Mucosa of descending colon (tissue), 3 donors: ENCODE measurements around the gene EMP3. TPM values are rescaled to one million over a fixed set of nuclear protein-coding genes. Genes with fewer than 3 reads are reported as not detected.
"Not testable (repeated sequence)": the region's sequence is repeated elsewhere in the genome, so short reads cannot be mapped to it uniquely, and the experiment has no call there.

Experiments
- ATAC-seq: fragments of 200-7000 bp; cut with Tn5 transposase; one replicate; pipeline ENCODE4 v1.9.1; 2020; ENCODE audit warnings: mild to moderate bottlenecking, moderate library complexity
- DNase-seq, 3 donors: peaks; one replicate each; pipeline ENCODE4 v3.0.0-alpha.2; 2020
- H3K36me3 ChIP-seq: fragments of 200-600 bp; one replicate; pipeline ENCODE4 v1.8.0; 2021; ENCODE audit warnings: low read depth, mild to moderate bottlenecking
- H3K4me1 ChIP-seq: fragments of 200-600 bp; one replicate; pipeline ENCODE4 v1.8.0; 2021; ENCODE audit warnings: low read depth, mild to moderate bottlenecking
- H3K4me3 ChIP-seq: fragments of 200-600 bp; one replicate; pipeline ENCODE4 v1.8.0; 2021; ENCODE audit warnings: mild to moderate bottlenecking
- H3K9me3 ChIP-seq: fragments of 200-600 bp; one replicate; pipeline ENCODE4 v1.8.0; 2021; ENCODE audit warnings: mild to moderate bottlenecking
- intact Hi-C, 2 donors: fragments of 100-400 bp; cut with DNase I in 1 of 2; cut with micrococcal nuclease in 1 of 2; formaldehyde crosslinking; loops; one replicate each; pipeline versions ENCODE4 v1.11.0 to v1.11.1; 2022; cut with DNase I, micrococcal nuclease
- total RNA-seq, 3 donors: library from RNA; stranded (reverse); fragmentation: NEBNext Ultra II Directional in 2 of 3; extraction: Animal tissue kit (Norgen Biotek cat#: 25700) in 2 of 3; gene quantifications; one replicate each; pipeline versions ENCODE4 v1.2.1 to v1.2.4, GENCODE V29; 2021 to 2023
- TF ChIP-seq, protein P1 (sequence below): fragments of 200-600 bp; IDR thresholded peaks from one replicate; pipeline ENCODE4 v1.8.0; 2022; ENCODE audit warnings: antibody characterized with exemption, mild to moderate bottlenecking
- donor health status: DM: no; HTN: no; CAD: no; lungs with moderate emphysema.
- donor health status: DM: no; HTN: no; CAD: no.
- donor health status: DM: no; HTN: yes; CAD: no.

Gene EMP3
- total RNA-seq, 3 donors from 2014 or later: 10.3 to 109 (median 36.2) TPM

DNA sequence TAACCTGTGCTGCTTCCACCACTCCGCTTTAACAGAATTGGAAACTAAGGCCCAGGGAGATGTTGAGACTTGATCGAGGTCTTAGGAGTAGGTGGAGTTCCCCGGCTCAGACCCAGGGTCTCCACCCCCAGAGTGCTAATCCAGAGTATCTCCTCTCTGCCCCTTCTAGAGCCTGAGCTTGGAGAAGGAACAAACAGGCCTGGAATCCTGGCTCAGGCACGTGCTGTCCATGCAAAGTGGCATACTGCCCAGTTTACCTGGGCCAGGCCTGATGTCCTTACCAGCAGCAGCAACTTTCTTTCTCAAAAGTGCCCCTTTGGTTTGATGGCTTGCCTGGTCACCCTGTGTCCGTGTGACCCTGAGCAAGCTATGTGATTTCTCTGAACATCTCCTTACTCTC is 42.5 kb downstream of the EMP3 start:
- intact Hi-C loops: no loop called here
- DNase-seq (peak in 1 of 3 donors; percentile 35), ATAC-seq (no peak)
- Histone ChIP-seq H3K4me3 (no peak overlapping the region), H3K36me3 (no peaks in the 10 kb centered on the region), H3K9me3 (no peaks in the 10 kb centered on the region), H3K4me1 (peaks cover 16% of the 10 kb centered on the region)
- TF ChIP-seq, protein P1, sequence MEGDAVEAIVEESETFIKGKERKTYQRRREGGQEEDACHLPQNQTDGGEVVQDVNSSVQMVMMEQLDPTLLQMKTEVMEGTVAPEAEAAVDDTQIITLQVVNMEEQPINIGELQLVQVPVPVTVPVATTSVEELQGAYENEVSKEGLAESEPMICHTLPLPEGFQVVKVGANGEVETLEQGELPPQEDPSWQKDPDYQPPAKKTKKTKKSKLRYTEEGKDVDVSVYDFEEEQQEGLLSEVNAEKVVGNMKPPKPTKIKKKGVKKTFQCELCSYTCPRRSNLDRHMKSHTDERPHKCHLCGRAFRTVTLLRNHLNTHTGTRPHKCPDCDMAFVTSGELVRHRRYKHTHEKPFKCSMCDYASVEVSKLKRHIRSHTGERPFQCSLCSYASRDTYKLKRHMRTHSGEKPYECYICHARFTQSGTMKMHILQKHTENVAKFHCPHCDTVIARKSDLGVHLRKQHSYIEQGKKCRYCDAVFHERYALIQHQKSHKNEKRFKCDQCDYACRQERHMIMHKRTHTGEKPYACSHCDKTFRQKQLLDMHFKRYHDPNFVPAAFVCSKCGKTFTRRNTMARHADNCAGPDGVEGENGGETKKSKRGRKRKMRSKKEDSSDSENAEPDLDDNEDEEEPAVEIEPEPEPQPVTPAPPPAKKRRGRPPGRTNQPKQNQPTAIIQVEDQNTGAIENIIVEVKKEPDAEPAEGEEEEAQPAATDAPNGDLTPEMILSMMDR: no peak

DNA sequence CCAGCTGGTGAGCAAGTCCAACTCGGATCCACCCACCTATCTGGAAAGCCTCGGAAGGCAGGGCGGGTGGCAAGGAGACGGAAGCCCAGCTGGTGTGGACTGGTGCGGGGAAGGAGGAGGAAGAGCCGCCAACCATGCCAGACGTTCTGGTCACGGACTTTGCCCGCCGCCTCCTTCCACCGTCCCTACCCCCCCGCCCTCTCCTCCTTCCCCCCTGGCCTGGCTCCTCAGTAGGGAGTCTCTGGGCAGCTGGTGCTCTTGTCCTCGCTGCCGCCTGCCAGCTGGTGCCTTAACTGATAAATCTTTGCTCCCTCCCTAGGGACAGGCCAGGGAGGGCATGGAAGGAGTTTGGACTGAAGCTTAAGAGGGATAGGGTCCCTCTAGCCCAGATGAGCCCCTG is 43.6 kb downstream of the EMP3 start:
- TF ChIP-seq, protein P1: no peak
- H3K4me1 ChIP-seq: peaks cover 16% of the 10 kb centered on the region
- DNase-seq: peak; percentile 84 to 88 (median 86)
- H3K9me3 ChIP-seq: no peaks in the 10 kb centered on the region
- no peak overlapping the region for H3K4me3 ChIP-seq
- peak; percentile 67 for ATAC-seq
- intact Hi-C loops: no loop called here
- H3K36me3 ChIP-seq: no peaks in the 10 kb centered on the region

DNA sequence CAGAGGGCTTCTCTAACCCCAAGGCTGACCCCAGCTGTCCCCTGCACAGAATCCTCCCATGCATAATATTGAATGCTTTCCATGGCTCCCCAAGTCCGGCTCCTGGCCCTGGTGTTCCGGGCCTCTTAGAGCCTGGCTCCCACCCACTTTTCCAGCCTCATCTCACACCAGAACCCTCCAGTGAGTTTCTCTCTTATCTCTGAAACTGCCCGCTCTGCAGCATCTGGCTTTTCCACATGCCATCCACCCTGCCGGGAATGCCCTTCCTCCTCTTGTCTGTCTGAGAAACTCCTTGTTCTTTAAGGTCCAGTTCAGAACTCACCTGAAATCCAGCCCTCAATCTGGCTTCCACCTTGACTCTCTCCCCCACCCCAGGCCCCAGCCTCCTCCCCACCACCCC is 45.6 kb downstream of the EMP3 start:
- intact Hi-C loops: no loop called here
- Histone ChIP-seq H3K9me3 (no peaks in the 10 kb centered on the region), H3K36me3 (no peaks in the 10 kb centered on the region), H3K4me3 (no peak overlapping the region), H3K4me1 (peaks cover 16% of the 10 kb centered on the region)
- DNase-seq: no peak
- ATAC-seq: no peak
- TF ChIP-seq, protein P1: no peak

DNA sequence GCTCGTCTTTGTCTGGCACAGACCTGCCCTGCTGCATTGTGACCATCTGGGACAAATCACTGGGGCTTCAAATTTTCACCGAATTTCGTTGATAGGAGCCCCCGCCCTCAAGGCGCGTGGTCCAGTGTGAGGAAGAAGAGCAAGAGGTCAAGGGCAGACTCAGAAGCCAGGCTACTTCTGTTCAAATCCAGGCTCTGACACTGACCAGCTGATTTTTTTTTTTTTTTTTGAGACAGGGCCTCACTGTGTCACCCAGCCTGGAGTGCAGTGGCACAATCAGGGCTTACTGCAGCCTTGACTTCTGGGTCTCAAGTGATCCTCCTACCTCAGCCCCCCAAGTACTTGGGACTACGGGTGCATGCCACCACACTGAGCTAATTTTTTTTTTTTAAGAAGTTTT is 46.0 kb downstream of the EMP3 start:
- intact Hi-C loops: no loop called here
- no peak for DNase-seq
- no peaks in the 10 kb centered on the region for H3K9me3 ChIP-seq
- H3K4me3 ChIP-seq: no peak overlapping the region
- H3K4me1 ChIP-seq: peaks cover 16% of the 10 kb centered on the region
- TF ChIP-seq, protein P1: no peak
- no peak for ATAC-seq
- H3K36me3 ChIP-seq: no peaks in the 10 kb centered on the region

DNA sequence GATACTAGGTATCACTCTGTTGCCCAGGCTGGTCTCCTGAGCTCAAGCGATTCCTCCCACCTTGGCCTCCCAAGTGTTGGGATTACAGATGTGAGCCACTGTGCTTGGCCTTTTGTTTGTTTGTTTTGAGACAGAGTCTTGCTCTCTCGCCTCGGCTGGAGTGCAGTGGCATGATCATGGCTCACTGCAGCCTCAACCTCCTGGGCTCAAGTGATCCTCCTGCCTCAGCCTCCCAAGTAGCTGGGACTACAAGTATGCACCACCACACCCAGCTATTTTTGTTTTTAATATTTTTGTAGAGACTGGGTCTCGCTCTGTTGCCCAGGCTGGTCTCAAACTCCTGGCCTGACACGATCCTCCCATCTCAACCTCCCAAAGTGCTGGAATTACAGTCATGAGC is 46.4 kb downstream of the EMP3 start:
- H3K9me3 ChIP-seq, H3K36me3 ChIP-seq, intact Hi-C loops, H3K4me3 ChIP-seq, DNase-seq, ATAC-seq: not testable (repeated sequence)
- H3K4me1 ChIP-seq: peaks cover 16% of the 10 kb centered on the region

DNA sequence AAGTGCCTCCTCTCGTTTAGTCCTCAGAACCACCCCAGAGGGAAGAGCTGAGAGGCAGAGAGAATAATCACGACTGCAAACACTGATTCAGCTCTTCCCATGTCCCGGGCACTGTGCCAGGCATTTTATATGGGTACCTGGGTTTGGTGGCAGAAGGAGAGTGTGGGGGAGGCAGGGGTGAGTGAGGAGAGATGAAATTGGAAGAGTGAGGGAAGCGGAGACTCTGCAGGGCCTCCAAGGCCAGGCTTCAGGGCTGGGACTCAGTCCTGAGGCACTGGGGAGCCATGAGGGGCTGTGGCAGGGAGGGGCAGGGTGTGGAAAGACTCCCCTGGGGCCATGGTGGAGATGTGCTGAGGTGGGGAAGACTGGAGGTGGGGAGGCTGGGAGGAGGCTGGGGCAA is 47.6 kb downstream of the EMP3 start:
- peaks cover 13% of the 10 kb centered on the region for H3K4me1 ChIP-seq
- no peaks in the 10 kb centered on the region for H3K36me3 ChIP-seq
- ATAC-seq: peak; percentile 49
- H3K9me3 ChIP-seq: no peaks in the 10 kb centered on the region
- intact Hi-C loops: no loop called here
- DNase-seq: peak in 1 of 3 donors; percentile 67
- TF ChIP-seq, protein P1: no peak
- H3K4me3 ChIP-seq: no peak overlapping the region
